Measurements from ENCODE around the gene CHRDL2.

GRCh38 chr11:74697722-74698121 lies 33.5 kb downstream of the CHRDL2 start:
- no peak for TF ChIP-seq CTCF (IDR thresholded peaks at IDR 0.05)
- TF ChIP-seq POLR2A (IDR thresholded peaks at IDR 0.05): no peak

Measured in testis (tissue), 2 donors.